ENCODE data around the gene ARVCF. TPM values are rescaled to one million over a fixed set of nuclear protein-coding genes. Genes with fewer than 3 reads are reported as not detected.

The ARVCF gene
- total RNA-seq, 4 donors from 2014 or later, result 34.5 to 123 (median 111) TPM

- no peak overlapping the region for H3K4me3 ChIP-seq (replicated peaks in 1 of 3)
- peak overlapping the region; percentile 71 to 95 (median 89) for H3K27ac ChIP-seq
- intact Hi-C loops (cut with DNase I), result no loop called here
- H3K27me3 ChIP-seq, result no peaks in the 10 kb centered on the region
- TF ChIP-seq POLR2A (IDR thresholded peaks at IDR 0.05), result peak in 1 of 2 donors; percentile 15
- peak in 5 of 6 experiments; percentile 47 to 69 (median 56) for TF ChIP-seq CTCF (IDR thresholded peaks at IDR 0.05)
- no peaks in the 10 kb centered on the region for H3K9me3 ChIP-seq
- peaks cover 31 to 33% of the 10 kb centered on the region in 2 donors for H3K4me1 ChIP-seq
- DNase-seq, result peak; percentile 94 to 95
- WGBS, 2 donors, result 0 to 41% methylated on average over 1 to 11 of the region's 22 CpGs
- H3K36me3 ChIP-seq, result peaks cover 0 to 1% of the 10 kb centered on the region in 2 donors
These were observed 54.2 kb downstream of the ARVCF start for GRCh38 chr22:19962246-19962908.

- 75 to 85% methylated on average over 3 to 7 of the region's 8 CpGs for WGBS, 2 donors
- peak overlapping the region; percentile 59 to 89 (median 71) for H3K27ac ChIP-seq
- H3K9me3 ChIP-seq, result no peaks in the 10 kb centered on the region
- H3K27me3 ChIP-seq, result no peaks in the 10 kb centered on the region
- H3K4me1 ChIP-seq, result peaks cover 31 to 33% of the 10 kb centered on the region in 2 donors
- TF ChIP-seq POLR2A (IDR thresholded peaks at IDR 0.05), result no peak
- no peak for TF ChIP-seq CTCF (IDR thresholded peaks at IDR 0.05)
- no peaks in the 10 kb centered on the region for H3K36me3 ChIP-seq
- no peak for DNase-seq
- intact Hi-C loops (cut with DNase I), result no loop called here
- no peak overlapping the region for H3K4me3 ChIP-seq (replicated peaks in 1 of 3)
These were observed 54.8 kb downstream of the ARVCF start for GRCh38 chr22:19961868-19962245.

GRCh38 chr22:19961201-19961580 is 55.4 kb downstream of the ARVCF start:
- intact Hi-C loops (cut with DNase I), result no loop called here
- TF ChIP-seq CTCF (IDR thresholded peaks at IDR 0.05), result no peak
- no peak for TF ChIP-seq POLR2A (IDR thresholded peaks at IDR 0.05)
- DNase-seq, result no peak
- Histone ChIP-seq H3K9me3 (no peaks in the 10 kb centered on the region), H3K4me1 (peaks cover 31 to 33% of the 10 kb centered on the region in 2 donors), H3K27me3 (no peaks in the 10 kb centered on the region), H3K27ac (peak overlapping the region in 1 of 3 donors; percentile 71), H3K36me3 (no peaks in the 10 kb centered on the region), H3K4me3 (replicated peaks in 1 of 3) (no peak overlapping the region)
- WGBS, 2 donors, result 90 to 97% methylated on average over 7 of the region's 9 CpGs

- Histone ChIP-seq H3K27me3 (no peaks in the 10 kb centered on the region), H3K4me1 (peaks cover 31 to 33% of the 10 kb centered on the region in 2 donors), H3K27ac (no peak overlapping the region), H3K9me3 (no peaks in the 10 kb centered on the region), H3K36me3 (no peaks in the 10 kb centered on the region), H3K4me3 (replicated peaks in 1 of 3) (no peak overlapping the region)
- intact Hi-C loops (cut with DNase I), result no loop called here
- TF ChIP-seq CTCF (IDR thresholded peaks at IDR 0.05), result no peak
- TF ChIP-seq POLR2A (IDR thresholded peaks at IDR 0.05), result no peak
- DNase-seq, result peak in 1 of 2 donors; percentile 2
- 88 to 90% methylated on average over 12 of the region's 12 CpGs for WGBS, 2 donors
These were observed 56.0 kb downstream of the ARVCF start for GRCh38 chr22:19960491-19961200.
